GM12892 (cell line): Measurements from ENCODE around the gene POLG2.
"Not testable (repeated sequence)": the region's sequence is repeated elsewhere in the genome, so short reads cannot be mapped to it uniquely, and the experiment has no call there.

Experiments
- POLR2A ChIP-seq: IDR thresholded peaks from 2 replicates; pipeline ENCODE4 v1.6.1; 2011; ENCODE audit warnings: low read depth, low read length, control low read depth
- POLR2AphosphoS5 ChIP-seq: IDR thresholded peaks from 2 replicates; pipeline ENCODE4 v1.6.1; 2011; ENCODE audit warnings: low read depth, low read length, control low read depth

GRCh38 chr17:64459818-64460217, 37.0 kb downstream of the POLG2 start:
- not testable (repeated sequence) for TF ChIP-seq POLR2A, POLR2AphosphoS5
